Measurements from ENCODE around the gene SLIT1.
"Not testable (repeated sequence)": the region's sequence is repeated elsewhere in the genome, so short reads cannot be mapped to it uniquely, and the experiment has no call there.

Gene SLIT1

GRCh38 chr10:97038688-97039087 is 147.1 kb downstream of the SLIT1 start:
- DNase-seq: no peak

- DNase-seq: peak; percentile 87
These were observed 148.1 kb downstream of the SLIT1 start for GRCh38 chr10:97037365-97038361.

GRCh38 chr10:97034958-97035769 is 150.6 kb downstream of the SLIT1 start:
- peak; percentile 17 for DNase-seq

GRCh38 chr10:97034301-97034700 is 151.5 kb downstream of the SLIT1 start:
- DNase-seq: no peak

- not testable (repeated sequence) for DNase-seq
These were observed 151.9 kb downstream of the SLIT1 start for GRCh38 chr10:97033841-97034240.

- no peak for DNase-seq
These were observed 153.1 kb downstream of the SLIT1 start for GRCh38 chr10:97032624-97033023.

GRCh38 chr10:97031459-97031858 is 154.3 kb downstream of the SLIT1 start:
- no peak for DNase-seq

- DNase-seq: no peak
These were observed 154.9 kb downstream of the SLIT1 start for GRCh38 chr10:97030894-97031293.

GRCh38 chr10:97029271-97029670 is 156.5 kb downstream of the SLIT1 start:
- no peak for DNase-seq

- DNase-seq: no peak
These were observed 157.0 kb downstream of the SLIT1 start for GRCh38 chr10:97028832-97029178.

- no peak for DNase-seq
These were observed 157.5 kb downstream of the SLIT1 start for GRCh38 chr10:97028126-97028831.

- DNase-seq: peak; percentile 57
These were observed 160.0 kb downstream of the SLIT1 start for GRCh38 chr10:97025613-97026242.

- no peak for DNase-seq
These were observed 161.3 kb downstream of the SLIT1 start for GRCh38 chr10:97024168-97025073.

- DNase-seq: no peak
These were observed 162.2 kb downstream of the SLIT1 start for GRCh38 chr10:97023401-97024167.

GRCh38 chr10:97022616-97023015 is 163.1 kb downstream of the SLIT1 start:
- DNase-seq: no peak

- DNase-seq: no peak
These were observed 165.0 kb downstream of the SLIT1 start for GRCh38 chr10:97020452-97021400.

GRCh38 chr10:97019213-97019844 is 166.4 kb downstream of the SLIT1 start:
- DNase-seq: no peak

- no peak for DNase-seq
These were observed 167.2 kb downstream of the SLIT1 start for GRCh38 chr10:97018251-97019212.

Measured in NCI-H82 (cell line).